Measurements from ENCODE around the gene ASIP. TPM values are rescaled to one million over a fixed set of nuclear protein-coding genes. Genes with fewer than 3 reads are reported as not detected.

Gene ASIP
- total and polyA plus RNA-seq, 2 of the 13 experiments (the other 11 are each of a cell fraction or from before 2014, with no cell fraction given), result not detected

GRCh38 chr20:34310481-34311117 lies 69.4 kb downstream of the ASIP start (continued):
- TF ChIP-seq ZHX2 (IDR thresholded peaks at IDR 0.05; ENCODE audit: low read depth), result no peak
- no peak for TF ChIP-seq ZHX2 (CRISPR knock-in tag; IDR thresholded peaks at IDR 0.05; ENCODE audit: borderline replicate concordance)
- TF ChIP-seq NAIF1 (CRISPR knock-in tag; IDR thresholded peaks at IDR 0.05; ENCODE audit: borderline replicate concordance), result peak; percentile 67; the same call in 1 of the 2 replicates
- TF ChIP-seq ZBTB7B (CRISPR knock-in tag; IDR thresholded peaks at IDR 0.05), result peak; percentile 48; the same call in 1 of the 2 replicates
- peak; percentile 78 for TF ChIP-seq KDM6A (CRISPR knock-in tag; IDR thresholded peaks at IDR 0.05; ENCODE audit: low read depth)
- peak; percentile 64; the same call in 1 of the 2 replicates for TF ChIP-seq NKX3-1 (CRISPR knock-in tag; IDR thresholded peaks at IDR 0.05)
- TF ChIP-seq DNMT3B (CRISPR knock-in tag; conservative IDR thresholded peaks at IDR 0.05), result 0 out of 2 replicates have a peak, but pooled peaks have one; percentile 31
- 0 out of 2 replicates have a peak, but pooled peaks have one; percentile 79 for TF ChIP-seq ZFP82 (CRISPR knock-in tag; IDR thresholded peaks at IDR 0.05; ENCODE audit: borderline replicate concordance)
- TF ChIP-seq GLI4 (CRISPR knock-in tag; IDR thresholded peaks at IDR 0.05; ENCODE audit: borderline replicate concordance), result no peak
- peak; percentile 75 for TF ChIP-seq ZNF501 (CRISPR knock-in tag; IDR thresholded peaks at IDR 0.05)
- TF ChIP-seq ZNF251 (CRISPR knock-in tag; IDR thresholded peaks at IDR 0.05), result no peak
- TF ChIP-seq, protein P1, sequence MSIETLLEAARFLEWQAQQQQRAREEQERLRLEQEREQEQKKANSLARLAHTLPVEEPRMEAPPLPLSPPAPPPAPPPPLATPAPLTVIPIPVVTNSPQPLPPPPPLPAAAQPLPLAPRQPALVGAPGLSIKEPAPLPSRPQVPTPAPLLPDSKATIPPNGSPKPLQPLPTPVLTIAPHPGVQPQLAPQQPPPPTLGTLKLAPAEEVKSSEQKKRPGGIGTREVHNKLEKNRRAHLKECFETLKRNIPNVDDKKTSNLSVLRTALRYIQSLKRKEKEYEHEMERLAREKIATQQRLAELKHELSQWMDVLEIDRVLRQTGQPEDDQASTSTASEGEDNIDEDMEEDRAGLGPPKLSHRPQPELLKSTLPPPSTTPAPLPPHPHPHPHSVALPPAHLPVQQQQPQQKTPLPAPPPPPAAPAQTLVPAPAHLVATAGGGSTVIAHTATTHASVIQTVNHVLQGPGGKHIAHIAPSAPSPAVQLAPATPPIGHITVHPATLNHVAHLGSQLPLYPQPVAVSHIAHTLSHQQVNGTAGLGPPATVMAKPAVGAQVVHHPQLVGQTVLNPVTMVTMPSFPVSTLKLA (IDR thresholded peaks at IDR 0.05), result no peak
- TF ChIP-seq, protein P2, sequence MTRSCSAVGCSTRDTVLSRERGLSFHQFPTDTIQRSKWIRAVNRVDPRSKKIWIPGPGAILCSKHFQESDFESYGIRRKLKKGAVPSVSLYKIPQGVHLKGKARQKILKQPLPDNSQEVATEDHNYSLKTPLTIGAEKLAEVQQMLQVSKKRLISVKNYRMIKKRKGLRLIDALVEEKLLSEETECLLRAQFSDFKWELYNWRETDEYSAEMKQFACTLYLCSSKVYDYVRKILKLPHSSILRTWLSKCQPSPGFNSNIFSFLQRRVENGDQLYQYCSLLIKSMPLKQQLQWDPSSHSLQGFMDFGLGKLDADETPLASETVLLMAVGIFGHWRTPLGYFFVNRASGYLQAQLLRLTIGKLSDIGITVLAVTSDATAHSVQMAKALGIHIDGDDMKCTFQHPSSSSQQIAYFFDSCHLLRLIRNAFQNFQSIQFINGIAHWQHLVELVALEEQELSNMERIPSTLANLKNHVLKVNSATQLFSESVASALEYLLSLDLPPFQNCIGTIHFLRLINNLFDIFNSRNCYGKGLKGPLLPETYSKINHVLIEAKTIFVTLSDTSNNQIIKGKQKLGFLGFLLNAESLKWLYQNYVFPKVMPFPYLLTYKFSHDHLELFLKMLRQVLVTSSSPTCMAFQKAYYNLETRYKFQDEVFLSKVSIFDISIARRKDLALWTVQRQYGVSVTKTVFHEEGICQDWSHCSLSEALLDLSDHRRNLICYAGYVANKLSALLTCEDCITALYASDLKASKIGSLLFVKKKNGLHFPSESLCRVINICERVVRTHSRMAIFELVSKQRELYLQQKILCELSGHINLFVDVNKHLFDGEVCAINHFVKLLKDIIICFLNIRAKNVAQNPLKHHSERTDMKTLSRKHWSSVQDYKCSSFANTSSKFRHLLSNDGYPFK (CRISPR knock-in tag; IDR thresholded peaks at IDR 0.05; ENCODE audit: borderline replicate concordance), result peak; percentile 67; the same call in 1 of the 2 replicates
- TF ChIP-seq, protein P3, sequence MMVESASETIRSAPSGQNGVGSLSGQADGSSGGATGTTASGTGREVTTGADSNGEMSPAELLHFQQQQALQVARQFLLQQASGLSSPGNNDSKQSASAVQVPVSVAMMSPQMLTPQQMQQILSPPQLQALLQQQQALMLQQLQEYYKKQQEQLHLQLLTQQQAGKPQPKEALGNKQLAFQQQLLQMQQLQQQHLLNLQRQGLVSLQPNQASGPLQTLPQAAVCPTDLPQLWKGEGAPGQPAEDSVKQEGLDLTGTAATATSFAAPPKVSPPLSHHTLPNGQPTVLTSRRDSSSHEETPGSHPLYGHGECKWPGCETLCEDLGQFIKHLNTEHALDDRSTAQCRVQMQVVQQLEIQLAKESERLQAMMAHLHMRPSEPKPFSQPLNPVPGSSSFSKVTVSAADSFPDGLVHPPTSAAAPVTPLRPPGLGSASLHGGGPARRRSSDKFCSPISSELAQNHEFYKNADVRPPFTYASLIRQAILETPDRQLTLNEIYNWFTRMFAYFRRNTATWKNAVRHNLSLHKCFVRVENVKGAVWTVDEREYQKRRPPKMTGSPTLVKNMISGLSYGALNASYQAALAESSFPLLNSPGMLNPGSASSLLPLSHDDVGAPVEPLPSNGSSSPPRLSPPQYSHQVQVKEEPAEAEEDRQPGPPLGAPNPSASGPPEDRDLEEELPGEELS (CRISPR knock-in tag; IDR thresholded peaks at IDR 0.05), result peak; percentile 92
- peak; percentile 81 for TF ChIP-seq THAP11 (CRISPR knock-in tag; IDR thresholded peaks at IDR 0.05)
- peak; percentile 64; the same call in 1 of the 2 replicates for TF ChIP-seq MIER3 (CRISPR knock-in tag; IDR thresholded peaks at IDR 0.05; ENCODE audit: borderline replicate concordance)
- TF ChIP-seq SKI (IDR thresholded peaks at IDR 0.05; ENCODE audit: partially characterized antibody), result peak; percentile 91
- no peak for TF ChIP-seq RBAK (CRISPR knock-in tag; IDR thresholded peaks at IDR 0.05)

Measured in HepG2 (cell line).